Gastrocnemius medialis (tissue), 4 donors: ENCODE results near the gene ANKS1B. TPM values are rescaled to one million over a fixed set of nuclear protein-coding genes. Genes with fewer than 3 reads are reported as not detected.

Source experiments
- ATAC-seq, 2 donors: fragments of 150-250 bp; one replicate each; pipeline ENCODE4 v1.9.1; 2016
- DNase-seq, 2 donors: peaks; one replicate each; pipeline ENCODE4 v3.0.0-alpha.2; 2019
- H3K27ac ChIP-seq, 4 donors: fragments of 200-600 bp; sonication (generic); 1 replicate in 1 of 4; 2 replicates in 3 of 4; pipeline ENCODE4 v1.5.1; 2016 to 2018; ENCODE audit warnings: mild to moderate bottlenecking in 2 of 4, moderate library complexity in 1 of 4
- H3K27me3 ChIP-seq, 3 donors: fragments of 200-600 bp; sonication (generic) in 2 of 3; 1 replicate in 1 of 3; 2 replicates in 2 of 3; pipeline versions ENCODE4 v1.5.1 to v1.6.0; 2016 to 2019; ENCODE audit warnings: mild to moderate bottlenecking in 1 of 3, moderate library complexity in 1 of 3
- H3K36me3 ChIP-seq, 2 donors: fragments of 200-600 bp; sonication (generic) in 1 of 2; one replicate each; pipeline ENCODE4 v1.5.1; 2017 to 2018
- H3K4me1 ChIP-seq, 2 donors: fragments of 200-600 bp; sonication (generic) in 1 of 2; one replicate each; pipeline ENCODE4 v1.5.1; 2016 to 2017; ENCODE audit warnings: mild to moderate bottlenecking in 2 of 2
- H3K4me3 ChIP-seq, 4 donors: fragments of 200-600 bp; sonication (generic) in 3 of 4; 1 replicate in 1 of 4; 2 replicates in 3 of 4; pipeline ENCODE4 v1.5.1; 2016 to 2019; ENCODE audit warnings: mild to moderate bottlenecking in 2 of 4
- H3K9me3 ChIP-seq, 3 donors: fragments of 200-600 bp; sonication (generic) in 2 of 3; 1 replicate in 1 of 3; 2 replicates in 2 of 3; pipeline ENCODE4 v1.5.1; 2016 to 2019
- CTCF ChIP-seq, 5 experiments: fragments of 450-650 bp in 3 of 5; fragments of 200-600 bp in 2 of 5; sonication (generic) in 2 of 5; IDR thresholded peaks in 4 of 5; conservative IDR thresholded peaks in 1 of 5; 1 replicate in 4 of 5; 2 replicates in 1 of 5; pipeline ENCODE4 v1.5.1; 2016 to 2019; ENCODE audit warnings: antibody characterized with exemption in 5 of 5, mild to moderate bottlenecking in 3 of 5, moderate library complexity in 3 of 5
- POLR2A ChIP-seq, 2 donors: fragments of 450-650 bp; IDR thresholded peaks; one replicate each; pipeline ENCODE4 v1.6.1; 2017; ENCODE audit warnings: antibody characterized with exemption in 2 of 2, mild to moderate bottlenecking in 2 of 2, moderate library complexity in 2 of 2
- in situ Hi-C, 4 donors: fragments of 200-750 bp; cut with MboI; loops; one replicate each; pipeline versions ENCODE4 v1.15.0 to v1.8.0; 2017; ENCODE audit warnings: low sequenced_read_pairs in 4 of 4
- intact Hi-C: fragments of 100-400 bp; cut with DNase I; formaldehyde crosslinking; loops from one replicate; pipeline ENCODE4 v1.15.1; 2023; ENCODE audit warnings: low total_unique reads
- total RNA-seq, 4 donors: library from RNA; depleted of rRNA; stranded (reverse); fragments of >200 nt; gene quantifications; one replicate each; pipeline versions ENCODE4 v1.1.0 to v1.2.3, GENCODE V29; 2016

ANKS1B gene
- total RNA-seq, 4 donors from 2014 or later: 3.9 to 14.5 (median 5.7) TPM

- TF ChIP-seq POLR2A (IDR thresholded peaks at IDR 0.05): no peak
- no peak for TF ChIP-seq CTCF (IDR thresholded peaks at IDR 0.05 in 4 of 5, conservative IDR thresholded peaks at IDR 0.05 in 1 of 5)
- Histone ChIP-seq H3K36me3 (no peaks in the 10 kb centered on the region), H3K4me1 (no peaks in the 10 kb centered on the region), H3K9me3 (peaks cover 0 to 2% (median 0%) of the 10 kb centered on the region in 3 donors), H3K4me3 (no peak overlapping the region), H3K27ac (no peak overlapping the region), H3K27me3 (no peaks in the 10 kb centered on the region)
- in situ Hi-C loops: no loop called here
- DNase-seq: no peak
- ATAC-seq: no peak
- intact Hi-C loops: no loop called here
Observed at GRCh38 chr12:99709116-99709515, 275.6 kb downstream of the ANKS1B start.

- H3K27me3 ChIP-seq: no peaks in the 10 kb centered on the region
- TF ChIP-seq POLR2A (IDR thresholded peaks at IDR 0.05) (no peak), CTCF (IDR thresholded peaks at IDR 0.05 in 4 of 5, conservative IDR thresholded peaks at IDR 0.05 in 1 of 5) (no peak)
- H3K4me3 ChIP-seq: no peak overlapping the region
- no peak for DNase-seq
- no peak for ATAC-seq
- no peaks in the 10 kb centered on the region for H3K36me3 ChIP-seq
- H3K27ac ChIP-seq: no peak overlapping the region
- H3K9me3 ChIP-seq: no peaks in the 10 kb centered on the region
- intact Hi-C loops: no loop called here
- in situ Hi-C loops: no loop called here
- no peaks in the 10 kb centered on the region for H3K4me1 ChIP-seq
Observed at GRCh38 chr12:99707883-99708282, 276.9 kb downstream of the ANKS1B start.

- ATAC-seq: no peak
- no peak overlapping the region for H3K27ac ChIP-seq
- no peak for DNase-seq
- TF ChIP-seq POLR2A (IDR thresholded peaks at IDR 0.05): no peak
- no peak for TF ChIP-seq CTCF (IDR thresholded peaks at IDR 0.05 in 4 of 5, conservative IDR thresholded peaks at IDR 0.05 in 1 of 5)
- no peak overlapping the region for H3K4me3 ChIP-seq
- H3K36me3 ChIP-seq: no peaks in the 10 kb centered on the region
- no peaks in the 10 kb centered on the region for H3K4me1 ChIP-seq
- H3K27me3 ChIP-seq: no peaks in the 10 kb centered on the region
- H3K9me3 ChIP-seq: no peaks in the 10 kb centered on the region
- intact Hi-C loops: no loop called here
- in situ Hi-C loops: no loop called here
Observed at GRCh38 chr12:99706736-99707473, 277.8 kb downstream of the ANKS1B start.

- DNase-seq: no peak
- no peak for ATAC-seq
- Histone ChIP-seq H3K27me3 (no peaks in the 10 kb centered on the region), H3K4me1 (no peaks in the 10 kb centered on the region), H3K36me3 (no peaks in the 10 kb centered on the region), H3K27ac (no peak overlapping the region), H3K9me3 (no peaks in the 10 kb centered on the region), H3K4me3 (no peak overlapping the region)
- in situ Hi-C loops: no loop called here
- intact Hi-C loops: no loop called here
- TF ChIP-seq CTCF (IDR thresholded peaks at IDR 0.05 in 4 of 5, conservative IDR thresholded peaks at IDR 0.05 in 1 of 5): no peak
- no peak for TF ChIP-seq POLR2A (IDR thresholded peaks at IDR 0.05)
Observed at GRCh38 chr12:99704458-99704857, 280.3 kb downstream of the ANKS1B start.

- ATAC-seq (no peak), DNase-seq (no peak)
- intact Hi-C loops: no loop called here
- Histone ChIP-seq H3K36me3 (no peaks in the 10 kb centered on the region), H3K4me3 (no peak overlapping the region), H3K27me3 (no peaks in the 10 kb centered on the region), H3K4me1 (no peaks in the 10 kb centered on the region), H3K9me3 (no peaks in the 10 kb centered on the region), H3K27ac (no peak overlapping the region)
- no peak for TF ChIP-seq POLR2A (IDR thresholded peaks at IDR 0.05)
- TF ChIP-seq CTCF (IDR thresholded peaks at IDR 0.05 in 4 of 5, conservative IDR thresholded peaks at IDR 0.05 in 1 of 5): no peak
- in situ Hi-C loops: no loop called here
Observed at GRCh38 chr12:99704036-99704435, 280.7 kb downstream of the ANKS1B start.
